GM21786 (cell line): ENCODE data around the gene SYN1.
A peak's percentile ranks its signal among the peaks of the same experiment; 100 is the strongest.
"Not testable (repeated sequence)": the region's sequence is repeated elsewhere in the genome, so short reads cannot be mapped to it uniquely, and the experiment has no call there.

ENCODE experiments used
- ATAC-seq: cut with Tn5 transposase; IDR thresholded peaks from one replicate; pipeline ENCODE4 v1.9.1; 2021; ENCODE audit not compliant: unreplicated experiment

SYN1 gene

DNA sequence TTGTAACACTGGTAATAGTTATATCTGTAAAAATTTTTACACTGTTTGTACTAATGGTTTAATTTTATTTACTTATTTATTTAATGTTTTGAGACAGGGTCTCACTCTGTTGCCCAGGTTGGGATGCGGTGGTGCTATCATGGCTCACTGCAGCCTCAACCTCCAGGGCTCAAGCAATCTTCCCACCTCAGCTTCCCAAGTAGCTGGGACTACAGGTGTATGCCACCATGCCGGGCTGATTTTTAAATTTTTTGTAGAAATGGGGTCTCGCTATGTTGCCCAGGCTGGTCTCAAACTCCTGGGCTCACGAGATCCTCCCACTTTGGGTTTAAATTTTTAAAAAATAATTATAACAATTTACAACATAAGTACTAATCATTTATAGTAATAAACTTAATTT, 16.5 kb downstream of the SYN1 start:
- ATAC-seq, result not testable (repeated sequence)

DNA sequence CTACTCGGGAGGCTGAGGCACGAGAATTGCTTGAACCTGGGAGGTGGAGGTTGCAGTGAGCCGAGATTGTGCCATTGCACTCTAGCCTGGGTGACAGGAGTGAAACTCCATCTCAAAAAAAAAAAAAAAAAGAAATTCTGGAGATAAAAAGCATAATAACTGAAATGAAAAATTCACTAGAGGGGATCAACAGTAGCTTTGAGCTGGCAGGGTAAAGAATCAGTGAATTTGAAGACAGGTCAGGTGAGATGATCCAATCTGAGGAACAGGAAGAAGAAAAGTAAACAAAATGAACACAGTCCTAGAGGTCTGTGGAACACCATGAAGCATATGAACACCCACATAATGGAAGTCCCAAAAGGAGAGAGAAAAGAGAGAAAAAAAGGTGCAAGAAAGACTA, 22.4 kb downstream of the SYN1 start:
- ATAC-seq, result no peak

DNA sequence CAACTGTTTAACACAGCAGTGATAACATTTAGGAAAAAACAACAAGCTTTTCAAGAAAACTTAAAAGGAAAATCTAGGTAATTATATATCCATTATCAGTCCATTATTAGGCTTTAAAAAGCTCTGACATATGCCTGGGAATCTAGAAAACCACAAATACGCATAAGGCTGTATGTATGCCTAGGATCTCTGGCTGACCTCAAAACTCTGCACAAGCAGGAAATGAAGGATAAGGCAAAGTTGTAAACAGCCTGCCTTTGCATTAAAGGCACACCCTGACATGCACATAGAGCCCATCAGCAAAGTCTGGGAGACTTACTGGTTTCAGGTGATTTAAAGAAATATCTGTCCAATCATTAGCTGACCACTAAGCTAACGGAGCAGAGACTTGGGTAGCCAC, 23.4 kb downstream of the SYN1 start:
- no peak for ATAC-seq

DNA sequence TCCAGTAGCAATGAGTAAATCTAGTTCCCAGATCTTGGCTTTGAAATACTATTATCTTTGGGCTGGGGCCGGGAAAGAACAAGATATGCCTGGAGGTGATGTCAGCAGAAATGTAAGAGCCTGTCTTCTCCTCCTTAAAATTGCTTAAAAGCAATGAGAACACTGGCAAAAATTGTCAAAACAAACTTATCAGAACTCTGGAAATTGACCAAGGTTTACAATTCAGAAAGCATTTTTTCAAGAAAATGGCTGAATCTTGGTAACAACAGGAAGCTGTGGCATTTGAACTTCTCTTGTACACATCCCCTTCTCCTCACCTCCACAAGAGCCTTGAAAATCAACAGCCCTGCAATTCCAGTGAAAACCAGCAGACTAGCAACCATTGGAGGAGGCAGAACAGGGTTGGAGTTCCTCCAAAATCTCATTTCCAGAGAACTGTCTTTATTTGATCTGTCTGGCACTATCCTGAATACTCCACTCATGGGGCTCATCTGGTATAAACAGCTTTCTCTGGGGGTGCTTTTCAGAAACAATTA, 23.9 kb downstream of the SYN1 start:
- ATAC-seq, result no peak

DNA sequence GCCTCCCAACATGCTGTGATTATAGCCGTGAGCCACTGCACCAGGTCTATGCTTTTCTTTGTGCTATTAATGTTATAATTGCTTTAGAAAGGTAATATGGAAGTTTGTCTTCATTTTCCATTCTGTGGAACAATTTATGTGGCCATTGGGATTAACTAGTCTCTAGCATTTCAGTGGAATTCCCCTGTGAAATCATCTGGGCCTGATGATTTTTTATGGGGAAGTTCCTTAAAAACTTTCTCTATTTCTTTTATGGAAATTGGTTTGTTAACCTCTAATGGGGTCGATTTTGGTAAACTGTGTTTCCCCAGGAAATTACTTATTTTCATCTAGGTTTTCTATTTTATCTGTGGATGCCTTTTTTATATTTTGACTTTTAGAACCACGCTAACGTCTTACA, 26.1 kb downstream of the SYN1 start:
- no peak for ATAC-seq

DNA sequence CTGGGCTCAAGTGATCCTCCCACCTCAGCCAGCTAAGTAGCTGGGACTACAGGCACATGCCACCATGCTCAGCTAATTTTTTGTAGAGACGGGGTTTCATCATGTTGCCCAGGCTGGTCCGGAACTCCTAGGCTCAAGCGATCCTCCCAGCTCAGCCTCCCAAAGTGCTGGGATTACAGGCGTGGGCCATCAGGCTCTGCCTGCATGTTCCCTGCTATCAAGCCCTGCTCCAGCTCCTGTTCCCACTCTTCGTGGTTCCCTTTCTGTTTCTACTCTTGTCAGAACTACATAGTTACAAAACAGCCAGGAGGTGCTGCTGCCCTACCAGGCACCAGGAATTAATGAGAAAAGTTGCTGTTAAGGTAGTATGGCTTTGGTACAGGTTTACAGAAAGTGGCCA, 28.7 kb downstream of the SYN1 start:
- no peak for ATAC-seq

DNA sequence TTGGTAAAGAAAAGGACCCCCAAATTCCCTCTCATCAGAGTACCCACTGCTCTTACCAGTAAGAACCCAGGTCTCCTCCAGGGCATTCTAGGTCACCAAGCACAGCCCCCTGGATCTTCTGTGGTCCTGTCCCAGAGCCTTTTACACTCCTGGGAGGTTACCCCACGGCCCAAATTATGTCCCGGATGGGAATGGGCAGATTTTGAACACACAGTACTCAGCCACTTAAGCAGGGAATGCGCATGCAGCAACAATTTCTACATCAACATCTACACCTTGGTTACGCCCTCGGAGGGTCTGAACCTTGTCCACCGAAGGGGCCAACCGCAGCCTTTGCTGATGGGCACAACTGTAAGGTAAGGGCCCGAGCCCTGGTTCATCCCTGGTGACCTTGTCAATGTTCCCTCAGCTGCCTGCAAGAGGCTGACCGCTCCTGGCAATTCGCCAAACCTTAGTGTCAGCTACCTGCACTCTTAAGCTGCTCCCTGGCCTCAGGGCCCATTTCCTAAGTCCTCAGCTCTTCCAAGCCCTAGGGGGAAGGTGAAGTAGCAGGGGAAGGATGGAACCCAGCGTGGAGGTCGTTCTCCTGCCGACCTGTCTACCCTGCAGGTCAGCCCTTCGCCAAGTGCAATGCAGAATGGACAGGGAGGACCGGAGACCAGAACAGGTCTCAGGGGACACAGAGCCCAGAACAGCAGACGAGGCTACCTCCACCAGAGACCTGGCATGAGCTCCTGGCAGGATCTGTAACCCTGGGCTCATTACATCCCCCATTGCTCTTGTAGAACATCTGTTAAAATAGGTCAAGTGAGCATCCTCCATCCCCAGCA, 31.5 kb downstream of the SYN1 start:
- no peak for ATAC-seq

DNA sequence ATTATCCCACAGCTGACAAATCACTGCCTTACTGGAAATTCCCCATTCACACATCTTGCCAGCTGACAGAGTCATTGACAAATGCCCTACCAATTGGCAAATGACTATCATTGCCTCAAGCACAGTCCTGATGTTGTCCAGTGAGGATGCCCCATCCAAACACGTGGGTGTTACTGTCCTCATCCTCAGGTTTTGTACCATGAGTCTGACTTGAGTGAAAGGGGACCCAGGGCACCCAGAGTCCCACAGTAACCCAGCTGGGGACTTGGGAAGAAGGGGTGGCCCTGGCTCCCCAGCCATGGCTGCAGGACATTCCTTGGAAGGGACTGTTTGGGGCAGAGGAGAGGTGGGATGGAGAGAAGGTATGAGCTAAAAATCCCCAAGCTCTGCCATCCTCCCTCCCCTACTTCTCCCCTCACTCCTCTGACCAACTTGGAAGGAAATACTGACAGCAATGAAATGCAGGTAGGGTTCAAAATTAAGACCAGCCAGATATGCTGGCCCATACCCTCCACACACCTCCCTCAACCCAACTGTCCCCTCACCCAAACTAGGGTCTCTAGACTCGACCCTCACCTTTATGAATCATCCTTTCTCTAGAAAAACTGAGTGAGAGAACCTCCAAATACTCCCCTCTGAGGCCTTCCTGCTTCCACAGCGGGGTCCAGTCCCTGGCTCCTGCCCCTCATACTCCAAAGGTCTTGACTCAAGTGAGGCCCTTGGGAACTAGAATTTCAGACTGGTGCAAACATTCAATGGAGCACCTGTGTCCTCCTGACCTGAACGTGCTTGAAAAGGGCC, 32.4 kb downstream of the SYN1 start:
- ATAC-seq, result no peak

DNA sequence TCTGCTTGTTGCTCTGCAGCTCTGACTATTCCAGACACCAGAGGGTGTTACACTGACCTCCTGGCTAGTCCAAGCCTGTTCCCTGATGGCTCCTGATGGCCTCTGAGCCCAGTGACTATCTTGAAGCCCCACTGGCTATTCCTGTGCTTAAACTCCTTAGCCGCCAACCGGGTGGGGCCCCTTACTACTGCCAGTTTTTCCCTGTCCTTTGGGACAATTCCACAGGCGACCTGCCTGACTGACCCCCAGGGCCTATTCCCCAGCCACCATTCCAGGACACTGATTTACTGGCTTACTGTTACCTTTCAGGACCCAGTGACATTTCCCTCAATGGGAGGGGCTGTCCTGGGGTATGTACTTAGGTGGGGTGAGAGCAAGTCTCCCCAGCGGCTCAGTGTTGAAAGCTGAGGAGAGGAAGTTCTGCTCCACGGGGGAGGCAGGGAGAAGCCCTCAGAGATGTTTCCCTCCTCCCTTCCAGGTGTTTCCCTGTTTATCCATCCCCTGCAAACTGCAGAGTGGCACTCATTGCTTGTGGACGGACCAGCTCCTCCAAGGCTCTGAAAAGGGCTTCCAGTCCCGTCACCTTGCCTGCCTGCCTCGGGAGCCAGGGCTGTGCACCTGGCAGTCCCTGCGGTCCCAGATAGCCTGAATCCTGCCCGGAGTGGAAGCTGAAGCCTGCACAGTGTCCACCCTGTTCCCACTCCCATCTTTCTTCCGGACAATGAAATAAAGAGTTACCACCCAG, 33.4 kb downstream of the SYN1 start:
- no peak for ATAC-seq

DNA sequence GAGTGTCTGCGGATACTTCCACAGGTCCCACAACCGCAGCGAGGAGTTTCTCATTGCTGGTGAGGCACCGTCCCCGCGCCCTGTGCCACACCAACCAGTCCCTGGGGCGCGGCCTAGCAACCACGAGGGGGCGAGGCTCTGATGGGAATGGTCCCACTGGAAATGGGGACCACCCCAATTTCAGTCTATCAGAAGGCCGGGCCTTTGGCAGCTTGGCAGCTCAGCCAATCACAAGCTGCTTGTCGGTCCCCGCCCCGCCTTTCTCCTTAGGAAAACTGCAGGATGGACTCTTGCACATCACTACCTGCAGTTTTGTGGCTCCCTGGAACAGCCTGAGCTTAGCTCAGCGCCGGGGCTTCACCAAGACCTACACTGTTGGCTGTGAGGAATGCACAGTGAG, 34.4 kb downstream of the SYN1 start:
- ATAC-seq, result no peak

DNA sequence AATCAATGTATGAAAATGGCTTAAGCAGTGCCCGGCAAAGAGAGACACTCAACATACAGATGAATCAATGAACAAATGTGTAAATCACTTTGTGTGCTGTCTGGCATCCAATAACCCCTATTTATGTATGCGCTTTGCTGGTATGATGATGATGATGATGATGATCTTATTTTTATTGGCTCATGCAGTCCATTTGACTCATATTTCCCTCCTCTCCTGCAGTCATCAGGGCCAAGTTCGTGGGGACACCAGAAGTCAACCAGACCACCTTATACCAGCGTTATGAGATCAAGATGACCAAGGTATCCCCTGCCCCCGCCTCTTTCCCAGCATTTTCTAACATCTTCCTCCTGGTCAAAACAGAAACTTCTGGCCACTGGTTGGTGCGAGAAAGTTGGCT, 34.9 kb downstream of the SYN1 start:
- no peak for ATAC-seq

DNA sequence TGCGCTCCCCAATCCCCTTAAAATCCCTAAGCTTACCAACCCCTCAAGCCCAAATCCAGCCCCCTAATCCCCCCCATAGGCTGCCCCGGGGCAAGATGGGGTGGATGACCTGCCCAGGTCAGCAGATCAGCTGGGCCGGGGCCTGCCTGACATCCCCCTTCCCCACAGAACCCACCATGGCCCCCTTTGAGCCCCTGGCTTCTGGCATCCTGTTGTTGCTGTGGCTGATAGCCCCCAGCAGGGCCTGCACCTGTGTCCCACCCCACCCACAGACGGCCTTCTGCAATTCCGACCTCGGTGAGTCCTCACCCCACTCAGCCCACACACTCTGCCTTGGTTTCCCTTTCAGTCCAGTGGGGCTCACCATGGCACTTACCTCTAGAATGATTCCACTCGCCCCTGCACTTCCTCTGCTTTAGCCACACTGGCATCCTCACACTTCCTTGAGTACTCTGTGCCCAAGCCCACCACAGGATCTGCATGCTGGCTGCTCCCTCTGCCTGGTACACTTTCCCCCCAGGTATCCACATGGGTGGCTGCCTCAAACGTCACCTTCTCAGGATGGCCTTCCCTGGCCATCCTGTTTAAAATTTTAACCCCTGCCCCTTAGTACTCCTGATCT, 36.3 kb downstream of the SYN1 start:
- ATAC-seq, result no peak

DNA sequence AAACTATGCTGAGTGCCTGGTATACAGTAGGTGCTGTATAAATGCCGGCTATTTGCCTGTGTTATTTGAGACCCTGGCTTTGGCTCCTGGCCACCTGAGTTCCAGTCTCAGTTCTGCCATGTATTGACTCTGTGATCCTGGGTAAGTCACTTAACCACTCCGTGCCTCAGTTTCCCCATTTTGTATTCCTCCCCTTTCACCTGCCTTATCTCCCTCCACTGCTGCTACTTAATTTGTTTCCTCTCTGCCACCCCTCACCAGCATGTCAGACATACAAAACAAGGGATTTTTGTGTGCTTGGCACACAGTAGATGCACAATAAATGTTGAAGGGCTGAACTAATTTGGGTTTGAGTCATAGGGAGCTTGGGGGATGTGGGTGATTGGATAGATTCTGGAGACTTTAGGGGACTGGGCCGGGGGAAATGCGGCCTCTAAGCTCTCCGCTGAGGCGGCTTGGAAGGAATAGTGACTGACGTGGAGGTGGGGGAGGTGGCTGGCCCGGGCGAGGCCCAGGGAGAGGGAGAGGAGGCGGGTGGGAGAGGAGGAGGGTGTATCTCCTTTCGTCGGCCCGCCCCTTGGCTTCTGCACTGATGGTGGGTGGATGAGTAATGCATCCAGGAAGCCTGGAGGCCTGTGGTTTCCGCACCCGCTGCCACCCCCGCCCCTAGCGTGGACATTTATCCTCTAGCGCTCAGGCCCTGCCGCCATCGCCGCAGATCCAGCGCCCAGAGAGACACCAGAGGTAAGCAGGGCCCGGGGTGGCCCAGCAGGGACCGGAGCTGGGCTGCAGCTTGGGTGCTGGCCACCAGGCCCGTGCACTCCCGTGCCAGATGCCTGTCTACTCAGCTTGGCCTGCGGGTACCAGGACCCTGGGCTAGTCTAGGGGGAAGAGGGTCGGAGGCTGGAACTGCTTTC, 37.7 kb downstream of the SYN1 start, which contains the start of gene TIMP1:
Gene TIMP1 (plus strand): TSS at position 706 of the 917 bp plus-strand sequence. CDS start 980 bp downstream, outside the sequence.
- ATAC-seq, result peak; percentile 92

DNA sequence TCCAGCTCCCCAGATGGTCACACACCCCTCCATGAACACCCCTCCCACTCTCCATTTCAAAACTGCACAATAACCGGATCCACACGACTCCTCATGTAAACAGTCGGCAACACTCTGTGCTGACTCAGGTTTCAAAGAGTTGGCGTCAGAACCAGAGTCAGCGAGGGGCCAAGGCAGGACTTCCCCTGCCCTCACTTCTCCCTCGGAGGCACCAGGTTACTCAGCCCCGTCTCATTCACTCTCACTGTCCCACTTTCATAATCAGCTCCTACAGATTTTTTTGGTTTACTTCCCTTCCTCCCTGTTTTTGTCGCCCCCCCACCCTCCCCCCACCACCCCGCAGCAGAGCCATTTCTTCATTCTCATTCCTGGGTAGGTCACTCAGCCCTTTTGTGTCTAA, 40.1 kb downstream of the SYN1 start:
- ATAC-seq, result no peak

DNA sequence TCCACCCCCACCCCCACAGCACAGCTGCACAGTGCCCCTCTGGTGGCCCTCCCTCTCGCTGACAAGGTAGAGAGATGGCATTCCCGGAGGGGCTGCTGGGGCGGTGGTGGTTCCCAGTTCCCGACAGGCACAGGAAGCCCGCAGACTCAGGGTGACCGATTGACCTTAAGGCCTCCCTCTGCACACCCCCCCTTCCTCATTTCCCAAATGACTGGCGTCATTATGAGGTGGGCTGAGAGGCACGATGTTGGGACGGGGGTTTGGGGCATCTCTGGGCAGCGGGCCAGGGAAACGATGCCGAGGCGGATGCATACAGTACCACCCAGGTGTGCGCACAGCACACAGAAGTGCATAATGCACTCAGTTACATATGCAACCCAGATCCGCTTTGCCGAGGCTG, 41.0 kb downstream of the SYN1 start:
- ATAC-seq, result no peak

DNA sequence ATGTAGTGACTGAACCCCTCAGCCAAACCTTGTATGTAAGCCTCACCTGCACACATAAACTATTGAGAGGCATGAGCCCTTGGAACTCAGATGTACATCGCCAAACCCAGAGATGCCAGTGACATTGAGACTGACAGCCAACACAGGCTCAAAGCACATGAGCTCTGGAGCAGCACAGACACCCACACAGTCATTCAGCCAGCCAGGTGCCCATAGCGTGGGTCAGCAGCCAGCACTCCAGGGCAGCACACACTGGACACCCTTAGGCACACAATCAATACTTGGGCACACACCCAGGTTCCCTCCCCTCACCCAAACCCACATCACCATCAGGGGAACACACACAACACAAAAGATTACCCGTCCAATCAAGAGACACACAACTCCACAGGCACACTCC, 41.8 kb downstream of the SYN1 start:
- no peak for ATAC-seq

DNA sequence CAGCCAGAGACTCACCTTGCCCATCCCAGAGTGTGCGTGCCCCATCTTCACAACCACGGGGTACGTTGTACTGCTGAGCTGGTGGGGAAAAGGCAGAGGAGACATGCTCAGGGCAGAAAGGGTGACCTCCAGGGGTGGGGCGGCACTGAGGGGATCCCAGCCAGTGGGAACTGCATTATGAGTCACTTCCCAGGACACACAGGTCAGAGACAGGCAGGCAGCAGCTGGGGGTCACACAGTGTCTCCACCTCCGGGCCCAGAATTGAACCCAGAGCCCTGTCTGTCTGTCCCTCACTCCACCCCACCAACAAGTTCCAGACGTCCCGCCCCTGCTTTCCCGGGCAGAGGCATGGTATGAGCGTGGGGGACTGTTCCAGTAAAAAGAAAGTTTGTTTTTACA, 42.2 kb downstream of the SYN1 start:
- no peak for ATAC-seq

DNA sequence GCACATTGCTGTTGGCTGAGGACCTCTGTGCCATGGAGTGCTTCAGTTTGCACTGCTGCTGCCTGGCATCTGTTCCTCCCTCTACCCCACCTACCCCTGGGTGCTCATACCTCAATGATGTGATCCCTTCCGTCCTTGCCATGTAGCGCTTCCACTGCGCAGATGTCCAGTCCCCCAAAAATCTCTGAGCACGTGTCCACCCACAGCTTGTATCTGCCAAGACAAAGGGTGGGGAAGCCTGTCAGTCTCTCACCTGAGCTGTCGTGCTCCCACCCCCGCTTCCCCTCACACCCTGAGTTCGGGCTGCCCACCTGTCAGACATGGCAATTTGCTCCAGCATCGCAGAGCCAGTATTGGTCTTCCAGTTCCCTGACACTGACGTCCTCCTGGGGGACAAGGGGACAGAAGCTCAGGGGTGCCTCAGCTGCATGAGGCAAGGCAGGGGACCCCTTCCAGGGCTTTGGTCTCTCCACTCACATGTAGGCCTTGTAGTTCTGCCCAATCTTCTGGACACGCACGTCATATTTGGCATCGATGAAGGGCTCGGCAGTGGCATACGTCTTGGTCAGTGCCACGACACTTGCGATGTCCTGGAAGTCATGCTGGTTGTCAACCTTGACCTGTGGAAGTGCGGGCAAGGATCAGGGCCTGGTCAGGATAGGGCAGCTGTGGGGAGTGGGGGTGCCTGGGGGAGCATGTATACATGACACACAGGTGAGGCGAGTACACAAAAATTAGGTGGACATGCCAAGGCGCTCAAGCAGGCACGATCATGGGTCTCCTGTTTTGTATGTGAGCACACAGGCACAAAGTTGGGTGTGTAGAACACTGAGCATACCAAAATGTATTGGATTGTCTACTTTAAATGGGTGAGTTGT, 43.4 kb downstream of the SYN1 start:
- ATAC-seq, result no peak
